Activated T-cell treated with anti-CD3 and anti-CD28 coated beads for 4 hours (primary cell): ENCODE measurements around the gene TIGD4.
A peak's percentile ranks its signal among the peaks of the same experiment; 100 is the strongest.
"Not testable (repeated sequence)": the region's sequence is repeated elsewhere in the genome, so short reads cannot be mapped to it uniquely, and the experiment has no call there.

ENCODE experiments used
- DNase-seq: peaks from one replicate; pipeline ENCODE4 v3.0.0-alpha.2; 2020

The TIGD4 gene

DNA sequence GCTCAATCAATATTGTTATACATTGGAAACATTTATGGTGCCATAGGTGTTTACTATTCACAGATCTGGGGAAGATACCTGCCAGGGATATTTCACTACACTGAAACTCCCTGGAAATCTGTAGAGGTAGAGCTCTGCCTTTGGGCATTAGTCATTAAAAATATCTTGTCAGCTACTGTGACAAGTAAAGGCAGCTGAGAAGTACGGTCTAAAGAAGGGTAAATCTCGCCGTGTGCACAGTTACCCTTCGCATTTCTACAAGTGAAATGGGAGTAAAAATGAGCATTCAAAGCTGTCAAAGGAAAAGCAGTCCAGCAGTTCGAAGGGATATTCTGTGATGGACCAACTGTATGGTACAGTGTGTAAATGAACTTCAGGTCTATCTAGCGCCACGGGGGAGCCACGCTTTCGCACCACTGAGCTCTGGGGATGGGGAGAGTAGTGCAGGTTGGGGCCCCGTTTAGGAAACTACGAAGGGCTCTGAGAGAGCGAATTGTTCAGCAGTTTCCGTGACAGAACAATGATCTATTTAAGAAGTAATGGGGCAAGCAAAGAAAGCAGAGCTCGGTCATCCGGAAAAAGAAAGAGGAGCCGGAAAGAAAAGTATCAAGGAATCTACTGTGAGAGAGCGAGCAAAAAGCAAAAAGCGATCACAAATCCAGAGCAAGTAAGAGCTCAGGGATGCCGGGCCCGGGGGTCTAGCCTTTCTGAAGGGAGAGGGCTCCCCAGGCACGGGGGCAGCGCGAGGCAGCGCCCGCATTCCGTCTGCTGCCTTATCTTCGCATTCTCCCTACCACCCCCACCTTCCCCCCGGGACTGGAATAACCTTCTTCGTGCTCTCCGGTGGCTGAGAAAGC, 646 bp downstream of the TIGD4 start:
- DNase-seq = peak; percentile 11

- no peak for DNase-seq
Observed at GRCh38 chr4:152777488-152777887, 2.0 kb downstream of the TIGD4 start.

DNA sequence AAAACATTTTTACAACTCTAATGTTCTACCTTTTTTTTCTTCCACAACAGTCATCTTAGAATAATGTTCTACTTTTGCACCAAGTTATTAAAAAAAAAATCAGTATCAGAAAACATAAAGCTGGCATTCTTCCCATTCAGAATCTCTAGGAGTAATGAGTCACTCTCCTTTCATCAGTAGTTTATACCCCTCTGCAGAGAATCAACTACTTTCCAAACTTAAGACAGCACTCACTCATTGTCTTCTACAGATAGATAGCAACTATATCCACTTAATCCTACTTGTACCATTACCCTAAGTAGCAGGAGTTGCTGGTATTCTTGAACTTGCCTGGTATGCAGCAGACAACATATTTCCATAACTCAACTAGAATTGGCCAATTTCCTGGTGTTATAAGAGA, 3.2 kb downstream of the TIGD4 start:
- DNase-seq = no peak

DNA sequence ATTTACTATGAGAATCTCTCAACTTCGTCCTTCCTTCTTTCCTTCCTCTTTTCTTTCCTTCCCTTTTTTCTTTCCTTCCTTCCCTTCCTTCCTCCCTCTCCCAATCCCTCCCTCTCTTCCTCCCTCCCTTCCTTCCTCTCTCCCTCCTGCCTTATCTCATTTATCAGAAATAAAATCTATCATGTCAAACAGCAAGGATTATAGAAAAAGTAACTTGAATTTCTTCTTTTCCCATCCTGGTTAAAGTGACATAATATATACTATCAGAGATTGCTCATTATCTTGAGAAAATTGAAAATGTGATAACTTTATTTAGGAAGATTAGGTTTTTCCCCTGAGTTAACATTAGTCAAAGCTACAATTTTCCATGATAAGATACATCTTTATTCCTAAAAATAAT, 5.6 kb downstream of the TIGD4 start:
- DNase-seq = no peak

DNA sequence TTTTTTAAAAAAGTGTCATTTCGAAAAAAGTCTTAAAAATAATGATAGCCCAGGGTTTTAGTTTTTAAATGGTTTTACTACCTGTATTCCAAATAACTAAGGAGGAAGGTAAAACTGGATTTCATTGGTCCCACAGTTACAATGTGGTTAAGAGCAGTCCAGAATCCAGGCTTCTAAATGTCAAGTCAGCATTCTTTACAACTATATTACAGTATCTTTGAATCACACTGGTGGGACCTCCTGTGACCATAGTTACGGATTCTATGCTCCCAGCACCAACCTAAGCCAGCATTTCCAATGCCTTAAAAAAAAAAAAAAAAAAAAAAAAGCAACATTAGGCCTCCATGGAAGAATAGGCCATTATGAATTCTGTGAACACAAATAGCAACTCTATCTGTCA, 6.2 kb downstream of the TIGD4 start:
- DNase-seq = no peak

- DNase-seq = no peak
Observed at GRCh38 chr4:152771741-152772533, 7.6 kb downstream of the TIGD4 start.

GRCh38 chr4:152765069-152765737, 14.3 kb downstream of the TIGD4 start:
- DNase-seq = not testable (repeated sequence)

DNA sequence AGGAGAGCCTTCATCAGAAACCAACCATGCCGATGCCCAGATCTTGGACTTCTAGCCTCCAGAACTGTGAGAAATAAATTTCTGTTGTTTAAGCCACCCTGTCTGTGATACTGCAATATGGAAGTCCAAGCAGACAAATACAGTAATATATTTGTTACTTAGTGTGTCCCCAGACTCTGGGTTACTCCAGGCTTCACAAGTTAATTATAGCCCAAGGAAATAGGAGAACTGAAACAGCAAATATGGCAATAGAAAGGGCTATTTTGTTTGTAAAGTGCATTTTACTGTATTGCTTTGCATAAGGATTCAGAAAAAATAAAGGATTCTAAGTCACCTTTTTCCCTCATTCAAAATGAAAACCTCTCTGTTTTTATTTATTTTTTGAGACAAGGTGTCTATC, 15.7 kb downstream of the TIGD4 start:
- DNase-seq = no peak

DNA sequence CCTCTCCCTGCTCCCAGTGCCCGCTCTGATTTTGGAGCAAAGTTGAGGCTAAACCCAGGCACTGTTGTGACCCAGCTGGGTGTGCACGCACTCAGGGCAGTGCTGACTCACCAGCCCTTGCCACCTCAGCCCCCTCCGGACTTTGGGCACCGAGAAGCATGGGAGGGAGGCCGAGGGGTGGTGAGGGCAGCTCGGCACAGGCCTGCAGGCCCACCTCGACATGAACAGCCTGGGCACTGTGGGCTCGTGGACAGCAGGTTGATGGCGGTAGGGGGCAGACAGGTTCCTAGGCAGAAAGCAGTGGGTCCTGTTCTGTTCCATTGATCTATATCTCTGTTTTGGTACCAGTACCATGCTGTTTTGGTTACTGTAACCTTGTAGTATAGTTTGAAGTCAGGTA, 30.9 kb downstream of the TIGD4 start:
- DNase-seq = no peak

DNA sequence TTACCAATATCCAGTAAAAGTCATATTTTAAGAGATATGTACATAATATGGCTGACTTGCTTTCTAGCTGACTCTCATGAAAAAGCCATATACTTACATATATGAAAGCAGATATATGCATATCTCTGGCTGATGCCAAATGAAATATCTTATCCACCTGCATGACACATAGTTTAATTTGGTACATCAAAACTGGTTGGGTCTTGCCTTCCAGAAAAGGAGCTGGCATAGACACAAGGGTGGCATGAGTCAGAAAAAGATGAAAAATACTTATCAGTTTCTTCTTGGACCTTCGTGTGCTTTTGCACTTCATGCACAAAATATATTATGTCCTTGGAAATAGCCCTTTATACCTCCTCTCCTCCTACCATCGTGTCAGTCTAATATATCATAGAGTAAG, 32.1 kb downstream of the TIGD4 start:
- DNase-seq = no peak

DNA sequence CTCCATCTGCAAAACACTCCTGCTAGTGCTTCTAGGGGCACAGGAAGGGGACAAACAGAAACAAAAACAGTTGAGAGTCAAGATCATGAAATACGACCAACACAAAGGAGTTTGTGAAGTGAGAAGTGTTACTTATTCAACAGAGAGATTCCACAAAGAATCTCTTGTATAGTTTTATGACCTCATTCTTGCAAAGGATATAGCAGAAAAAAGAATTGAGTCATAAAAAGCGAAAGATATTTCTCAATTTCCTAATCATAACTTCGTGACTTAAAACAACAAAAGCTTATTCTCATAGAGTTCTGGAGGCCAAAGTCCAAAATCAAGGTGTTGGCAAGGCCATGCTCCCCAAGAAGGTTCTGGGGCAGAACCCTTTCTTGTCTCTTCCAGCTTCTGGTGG, 40.7 kb downstream of the TIGD4 start:
- no peak for DNase-seq

- DNase-seq = no peak
Observed at GRCh38 chr4:152735906-152736305, 43.6 kb downstream of the TIGD4 start.

GRCh38 chr4:152735396-152735859, 44.1 kb downstream of the TIGD4 start:
- no peak for DNase-seq

GRCh38 chr4:152734699-152735050, 44.9 kb downstream of the TIGD4 start:
- no peak for DNase-seq

DNA sequence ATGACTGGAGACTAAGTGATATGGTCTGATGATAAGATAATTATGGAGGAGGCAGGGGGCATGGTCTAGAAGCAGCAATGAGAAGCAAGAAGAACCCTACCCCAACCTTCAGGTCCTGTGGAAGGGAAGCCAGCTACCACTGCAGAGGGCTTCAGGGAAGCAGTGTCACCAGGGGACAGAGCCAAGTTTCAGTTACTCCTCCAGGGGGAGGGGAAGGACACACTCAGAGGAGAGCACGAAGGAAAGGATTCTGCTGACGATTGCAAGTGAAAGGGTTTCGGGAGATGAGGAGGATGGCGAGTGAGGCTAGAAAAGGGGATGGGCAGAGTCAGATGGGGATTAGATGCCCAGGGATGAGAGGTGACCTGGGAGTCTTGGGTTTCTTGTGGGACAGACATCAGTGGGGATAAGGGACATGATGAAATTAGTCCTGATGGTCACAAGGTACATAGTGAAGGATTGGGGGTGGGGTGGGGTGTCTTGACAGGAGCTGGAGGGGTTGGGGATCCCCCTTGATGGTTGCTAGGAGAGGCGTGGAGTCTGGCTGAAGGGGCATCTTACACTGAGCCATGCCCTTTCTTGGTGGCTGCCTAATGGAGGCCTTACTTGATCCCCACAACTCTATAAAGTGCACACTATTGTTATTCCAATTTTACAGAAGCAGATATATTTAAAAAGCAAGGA, 45.4 kb downstream of the TIGD4 start:
- no peak for DNase-seq

GRCh38 chr4:152731997-152732396, 47.5 kb downstream of the TIGD4 start:
- DNase-seq = no peak

- DNase-seq = no peak
Observed at GRCh38 chr4:152729466-152729865, 50.1 kb downstream of the TIGD4 start.

DNA sequence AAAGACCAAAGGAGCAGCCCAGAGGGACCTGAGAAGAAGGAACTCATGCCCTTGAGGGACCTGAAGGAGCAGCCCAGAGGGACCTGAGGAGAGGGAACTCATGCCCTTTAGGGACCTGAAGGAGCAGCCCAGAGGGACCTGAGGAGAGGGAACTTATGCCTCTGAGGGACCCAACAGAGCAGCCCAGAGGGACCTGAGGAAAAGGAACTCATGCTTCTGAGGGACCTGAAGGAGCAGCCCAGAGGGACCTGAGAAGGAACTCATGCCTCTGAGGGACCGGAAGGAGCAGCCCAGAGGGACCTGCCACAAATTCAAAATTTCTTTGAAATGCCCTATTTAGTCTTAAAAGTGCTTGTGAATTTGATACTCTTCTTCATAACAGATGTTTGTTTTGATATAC, 51.2 kb downstream of the TIGD4 start:
- no peak for DNase-seq

DNA sequence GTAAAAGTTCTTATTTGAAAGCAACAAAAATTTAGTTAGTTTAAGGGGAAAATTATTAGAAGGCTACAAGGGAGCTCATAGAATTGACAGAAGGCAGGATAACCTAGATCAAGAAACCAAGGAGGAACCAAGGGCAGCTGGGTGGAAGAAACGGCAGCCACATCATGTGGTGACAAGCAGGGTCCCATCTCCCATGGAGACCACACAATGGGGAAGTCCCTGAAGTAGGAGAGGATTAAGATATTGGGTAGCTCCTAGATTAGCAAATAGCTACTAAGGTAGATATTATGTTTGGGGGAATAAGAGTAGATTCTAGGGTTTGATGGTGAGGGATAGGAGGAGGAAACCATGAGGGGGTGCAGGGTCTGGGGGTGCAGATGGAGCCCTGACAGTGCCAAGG, 51.7 kb downstream of the TIGD4 start:
- no peak for DNase-seq

DNA sequence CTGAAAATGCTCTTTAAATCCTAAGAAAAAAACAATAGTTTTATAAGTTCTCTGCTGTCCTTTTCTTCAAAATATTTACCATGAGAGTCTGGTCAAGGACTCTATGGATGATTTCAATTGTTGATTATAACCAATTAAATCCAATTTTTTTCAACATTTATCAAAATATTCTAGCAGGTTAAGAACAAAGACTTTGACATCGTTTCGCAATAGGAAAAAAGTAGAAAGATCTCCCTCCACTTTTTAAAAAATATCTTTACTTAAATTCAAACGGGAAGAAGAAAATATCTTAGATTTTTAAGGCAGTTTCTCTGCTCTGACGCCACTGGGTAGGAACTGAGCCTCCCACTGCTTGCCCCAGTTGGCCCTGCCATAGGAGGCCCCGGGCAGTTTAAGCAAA, 55.0 kb downstream of the TIGD4 start:
- no peak for DNase-seq

DNA sequence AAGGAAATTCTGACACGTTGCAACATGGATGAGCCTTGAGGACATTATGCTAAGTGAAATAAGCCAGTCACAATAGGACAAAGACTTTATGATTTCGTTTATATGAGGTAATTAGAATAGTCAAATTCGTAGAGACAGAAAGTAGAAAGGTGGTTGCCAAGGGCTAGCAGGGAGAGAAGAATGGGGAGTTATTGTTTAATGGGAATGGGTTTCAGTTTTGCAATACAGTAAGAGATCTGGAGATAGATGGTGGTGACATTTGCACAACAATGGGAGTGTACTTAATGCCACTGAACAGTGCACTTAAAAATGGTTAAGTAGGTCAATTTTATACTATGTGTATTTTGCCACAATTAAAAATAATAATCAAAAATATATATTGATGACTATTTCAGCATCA, 56.3 kb downstream of the TIGD4 start:
- no peak for DNase-seq

DNA sequence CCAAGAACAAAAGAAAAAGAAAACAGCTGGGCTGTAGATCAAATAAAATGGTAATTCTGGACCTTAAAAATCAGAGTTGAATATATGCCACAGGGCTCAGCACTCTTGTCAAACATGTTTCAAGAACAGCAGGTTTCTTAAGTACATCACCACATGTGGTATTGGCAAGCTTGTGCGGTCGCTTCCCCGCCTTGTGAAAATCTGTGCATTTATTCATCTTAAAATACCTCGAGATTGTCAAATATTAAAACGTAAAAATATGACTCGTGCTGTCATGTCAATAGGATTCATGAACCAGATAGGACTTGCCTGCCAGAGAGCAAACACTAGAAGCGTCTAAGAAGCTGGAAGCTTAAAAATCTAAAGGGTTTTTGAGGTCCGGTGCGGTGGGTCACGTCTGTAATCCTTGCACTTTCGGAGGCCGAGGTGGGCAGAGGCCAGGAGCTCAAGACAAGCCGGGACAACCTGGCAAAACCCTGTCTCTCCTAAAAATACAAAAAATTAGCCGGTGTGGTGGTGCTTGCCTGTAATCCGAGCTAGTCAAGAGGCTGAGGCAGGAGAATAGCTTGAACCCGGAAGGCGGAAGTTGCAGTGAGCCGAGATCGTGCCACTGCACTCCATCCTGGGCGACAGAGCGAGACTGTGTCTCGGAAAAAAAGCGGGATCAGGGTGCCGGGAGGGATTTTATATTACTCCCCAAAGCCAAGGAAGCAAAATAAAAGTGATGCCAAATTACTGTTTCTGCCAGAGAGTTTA, 59.6 kb downstream of the TIGD4 start:
- DNase-seq = no peak
